ENCODE data around the gene GRID1. TPM values are rescaled to one million over a fixed set of nuclear protein-coding genes. Genes with fewer than 3 reads are reported as not detected.
"Not testable (repeated sequence)": the region's sequence is repeated elsewhere in the genome, so short reads cannot be mapped to it uniquely, and the experiment has no call there.

Gene GRID1
- total RNA-seq, 1 experiment from 2014 or later, result not detected

GRCh38 chr10:86243651-86244155, 122.9 kb downstream of the GRID1 start:
- CTCF ChIA-PET, result no interaction called here

GRCh38 chr10:86242761-86243160, 123.8 kb downstream of the GRID1 start:
- Histone ChIP-seq H3K27me3 (ENCODE audit: insufficient read depth, low read depth) (no peaks in the 10 kb centered on the region), H3K27ac (no peak overlapping the region), H3K4me3 (no peak overlapping the region), H3K79me2 (ENCODE audit: low read depth) (no peaks in the 10 kb centered on the region), H3K9me3 (ENCODE audit: insufficient read depth, low read depth) (no peaks in the 10 kb centered on the region), H3K9me2 (ENCODE audit: insufficient read depth) (no peaks in the 10 kb centered on the region), H3F3A (ENCODE audit: insufficient read depth, low read depth) (no peaks in the 10 kb centered on the region), H4K20me1 (ENCODE audit: insufficient read depth) (no peaks in the 10 kb centered on the region), H3K36me3 (ENCODE audit: low read depth) (no peaks in the 10 kb centered on the region), H3K4me2 (no peak overlapping the region), H2AFZ (no peak overlapping the region), H3K4me1 (replicated peaks; ENCODE audit: insufficient read depth) (no peaks in the 10 kb centered on the region)
- DNase-seq, result no peak
- ChIA-PET CTCF (interaction anchor here (0.5 kb wide), 1 partner anchor 86 kb away, joined by 3 read pairs; no protein-coding TSS in a partner anchor), POLR2A (ENCODE audit: unreplicated experiment) (no interaction called here)
- BruUV-seq (replicated peaks), result no TSS peak
- TF ChIP-seq CTCF (conservative IDR thresholded peaks at IDR 0.05) (no peak), EZH2 (IDR thresholded peaks at IDR 0.05; ENCODE audit: low read depth) (no peak)
- intact Hi-C loops (cut with micrococcal nuclease; ENCODE audit: unreplicated experiment), result no loop called here

More at GRCh38 chr10:86243651-86244155, 122.9 kb downstream of the GRID1 start:
- no peaks in the 10 kb centered on the region for H3K9me2 ChIP-seq (ENCODE audit: insufficient read depth)
- DNase-seq, result no peak
- POLR2A ChIA-PET (ENCODE audit: unreplicated experiment), result no interaction called here
- intact Hi-C loops (cut with micrococcal nuclease; ENCODE audit: unreplicated experiment), result no loop called here
- no peak overlapping the region for H2AFZ ChIP-seq
- no peaks in the 10 kb centered on the region for H3K79me2 ChIP-seq (ENCODE audit: low read depth)
- H3K4me1 ChIP-seq (replicated peaks; ENCODE audit: insufficient read depth), result no peaks in the 10 kb centered on the region
- H3K9me3 ChIP-seq (ENCODE audit: insufficient read depth, low read depth), result no peaks in the 10 kb centered on the region
- H3K4me3 ChIP-seq, result no peak overlapping the region
- H3K4me2 ChIP-seq, result no peak overlapping the region
- no peak overlapping the region for H3K27ac ChIP-seq
- no peaks in the 10 kb centered on the region for H4K20me1 ChIP-seq (ENCODE audit: insufficient read depth)
- no peaks in the 10 kb centered on the region for H3K27me3 ChIP-seq (ENCODE audit: insufficient read depth, low read depth)
- TF ChIP-seq CTCF (conservative IDR thresholded peaks at IDR 0.05), result no peak
- TF ChIP-seq EZH2 (IDR thresholded peaks at IDR 0.05; ENCODE audit: low read depth), result no peak
- BruUV-seq (replicated peaks), result no TSS peak
- no peaks in the 10 kb centered on the region for H3F3A ChIP-seq (ENCODE audit: insufficient read depth, low read depth)
- H3K36me3 ChIP-seq (ENCODE audit: low read depth), result no peaks in the 10 kb centered on the region

- DNase-seq; H3K9me2 ChIP-seq (ENCODE audit: insufficient read depth); H3K36me3 ChIP-seq (ENCODE audit: low read depth); H3K27ac ChIP-seq; H3K9me3 ChIP-seq (ENCODE audit: insufficient read depth, low read depth); H4K20me1 ChIP-seq (ENCODE audit: insufficient read depth); H3F3A ChIP-seq (ENCODE audit: insufficient read depth, low read depth); H3K4me2 ChIP-seq; H3K79me2 ChIP-seq (ENCODE audit: low read depth); H3K27me3 ChIP-seq (ENCODE audit: insufficient read depth, low read depth); CTCF ChIA-PET; BruUV-seq (replicated peaks); H3K4me3 ChIP-seq; H2AFZ ChIP-seq; H3K4me1 ChIP-seq (replicated peaks; ENCODE audit: insufficient read depth); intact Hi-C loops (cut with micrococcal nuclease; ENCODE audit: unreplicated experiment); POLR2A ChIA-PET (ENCODE audit: unreplicated experiment): not testable (repeated sequence)
These were observed 128.5 kb downstream of the GRID1 start for GRCh38 chr10:86238089-86238488.
